ENCODE measurements around the gene HOXC9.

GRCh38 chr12:54050482-54050810, 50.5 kb downstream of the HOXC9 start:
- TF ChIP-seq CTCF (IDR thresholded peaks at IDR 0.05; ENCODE audit: control extremely low read depth in 1 of 3, insufficient read depth in 1 of 3, low read depth in 1 of 3, low read length in 3 of 3) (no peak), POLR2AphosphoS5 (IDR thresholded peaks at IDR 0.05; ENCODE audit: low read depth, low read length) (no peak), RNF2 (IDR thresholded peaks at IDR 0.05; ENCODE audit: borderline replicate concordance, low read depth, low read length, missing control alignments, poor library complexity, severe bottlenecking) (no peak), ATF2 (IDR thresholded peaks at IDR 0.05; ENCODE audit: low read length) (no peak), GABPA (IDR thresholded peaks at IDR 0.05; ENCODE audit: borderline replicate concordance, insufficient read depth, low read length) (no peak), EGR1 (IDR thresholded peaks at IDR 0.05; ENCODE audit: borderline replicate concordance, low read depth, low read length) (no peak), CEBPB (IDR thresholded peaks at IDR 0.05; ENCODE audit: low read depth, low read length) (no peak), EZH2 (IDR thresholded peaks at IDR 0.05; ENCODE audit: low read depth, low read length, severe bottlenecking) (no peak)
